Measurements from ENCODE around the gene SLC15A4.

GRCh38 chr12:128779901-128780300 lies 43.9 kb downstream of the SLC15A4 start:
- no peak for TF ChIP-seq CTCF (IDR thresholded peaks at IDR 0.05)
- no peak for TF ChIP-seq POLR2A (IDR thresholded peaks at IDR 0.05)
